Measurements from ENCODE around the gene FOLR1.

The FOLR1 gene

GRCh38 chr11:72224564-72225410 lies 32.8 kb downstream of the FOLR1 start, which contains the start of gene INPPL1:
Gene INPPL1 (plus strand): TSS chr11:72224767. CDS start chr11:72224985, 218 bp downstream.
- DNase-seq: no peak

GRCh38 chr11:72225411-72225951 lies 33.5 kb downstream of the FOLR1 start:
- no peak for DNase-seq

GRCh38 chr11:72226701-72227100 lies 34.8 kb downstream of the FOLR1 start:
- DNase-seq: no peak

GRCh38 chr11:72227316-72228228 lies 35.6 kb downstream of the FOLR1 start:
- DNase-seq: peak; percentile 96

DNA sequence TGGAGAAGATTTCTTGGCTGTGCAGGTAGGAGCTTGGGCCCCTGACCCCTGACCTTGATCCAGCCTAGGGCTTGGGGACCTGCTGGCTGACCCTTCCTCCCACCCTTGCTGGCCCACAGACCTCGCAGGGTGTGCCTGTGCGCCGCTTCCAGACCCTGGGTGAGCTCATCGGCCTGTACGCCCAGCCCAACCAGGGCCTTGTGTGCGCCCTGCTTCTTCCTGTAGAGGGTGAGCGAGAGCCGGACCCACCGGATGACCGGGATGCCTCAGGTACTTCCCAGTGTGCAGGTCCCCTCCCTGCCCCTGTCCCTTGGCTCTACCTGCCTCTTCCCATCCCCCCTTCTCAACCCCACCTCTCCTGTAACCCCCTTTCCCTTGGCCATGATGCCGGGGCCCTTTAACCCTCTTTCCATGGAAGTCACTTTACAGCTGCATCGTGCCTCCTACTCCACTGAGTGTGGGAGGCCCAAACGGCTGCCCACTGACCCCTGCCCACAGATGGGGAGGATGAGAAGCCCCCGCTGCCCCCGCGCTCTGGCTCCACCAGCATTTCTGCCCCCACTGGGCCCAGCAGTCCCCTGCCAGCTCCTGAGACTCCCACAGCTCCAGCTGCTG lies 36.4 kb downstream of the FOLR1 start:
- no peak for DNase-seq

- no peak for DNase-seq
These were observed 36.9 kb downstream of the FOLR1 start for GRCh38 chr11:72228844-72229231.

DNA sequence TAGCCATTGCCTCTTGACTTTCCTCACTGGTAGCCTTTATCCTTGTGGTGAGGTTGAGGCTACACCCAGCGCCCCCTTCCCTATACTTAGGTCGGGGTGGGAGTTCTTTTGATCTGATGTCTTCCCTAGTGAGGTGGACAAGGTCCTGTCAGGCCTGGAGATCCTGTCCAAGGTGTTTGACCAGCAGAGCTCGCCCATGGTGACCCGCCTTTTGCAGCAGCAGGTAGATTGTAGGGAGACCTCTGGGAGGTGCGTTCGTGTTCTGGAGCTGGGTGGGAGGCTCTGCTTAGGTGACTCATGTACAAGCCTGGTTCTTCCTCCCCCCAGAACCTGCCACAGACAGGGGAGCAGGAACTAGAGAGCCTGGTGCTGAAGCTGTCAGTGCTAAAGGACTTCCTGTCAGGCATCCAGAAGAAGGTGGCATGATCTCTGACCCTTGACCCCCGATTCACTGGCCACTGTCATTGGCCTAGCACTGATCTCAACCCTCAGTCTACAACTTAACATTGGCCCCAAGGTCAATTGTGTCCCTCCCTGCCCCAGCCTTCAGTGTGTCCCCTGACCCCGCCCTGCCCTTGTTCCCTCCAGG lies 37.5 kb downstream of the FOLR1 start:
- DNase-seq: no peak

DNA sequence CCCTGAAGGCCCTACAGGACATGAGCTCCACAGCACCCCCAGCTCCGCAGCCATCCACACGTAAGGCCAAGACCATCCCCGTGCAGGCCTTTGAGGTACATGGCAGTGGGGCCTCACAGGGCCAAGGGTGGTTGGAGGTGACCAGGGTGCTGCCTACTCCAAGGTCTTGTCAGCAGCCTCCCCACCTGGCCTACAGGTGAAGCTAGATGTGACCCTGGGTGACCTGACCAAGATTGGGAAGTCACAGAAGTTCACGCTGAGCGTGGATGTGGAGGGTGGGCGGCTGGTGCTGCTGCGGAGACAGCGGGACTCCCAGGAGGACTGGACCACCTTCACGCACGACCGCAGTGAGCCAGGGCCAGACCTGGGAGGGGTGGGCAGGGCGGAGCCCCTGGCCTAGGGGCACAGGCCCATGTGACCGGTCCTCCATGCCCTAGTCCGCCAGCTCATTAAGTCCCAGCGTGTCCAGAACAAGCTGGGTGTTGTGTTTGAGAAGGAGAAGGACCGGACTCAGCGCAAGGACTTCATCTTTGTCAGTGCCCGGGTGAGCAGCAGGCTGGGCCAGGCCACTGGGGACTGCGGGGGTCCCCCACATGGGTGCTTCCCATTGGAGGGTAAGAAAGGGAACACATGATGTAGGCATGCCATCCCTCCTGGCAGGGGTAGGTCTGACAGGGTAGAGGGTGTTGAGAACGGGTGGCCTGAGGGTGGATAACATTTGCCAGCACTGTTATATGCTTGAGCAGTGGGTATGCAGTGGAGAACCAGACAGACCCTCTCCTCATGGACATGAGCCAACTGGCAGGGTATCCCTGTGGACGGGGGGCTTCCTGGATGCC lies 38.2 kb downstream of the FOLR1 start:
- DNase-seq: no peak

- DNase-seq: no peak
These were observed 38.9 kb downstream of the FOLR1 start for GRCh38 chr11:72230764-72231365.

DNA sequence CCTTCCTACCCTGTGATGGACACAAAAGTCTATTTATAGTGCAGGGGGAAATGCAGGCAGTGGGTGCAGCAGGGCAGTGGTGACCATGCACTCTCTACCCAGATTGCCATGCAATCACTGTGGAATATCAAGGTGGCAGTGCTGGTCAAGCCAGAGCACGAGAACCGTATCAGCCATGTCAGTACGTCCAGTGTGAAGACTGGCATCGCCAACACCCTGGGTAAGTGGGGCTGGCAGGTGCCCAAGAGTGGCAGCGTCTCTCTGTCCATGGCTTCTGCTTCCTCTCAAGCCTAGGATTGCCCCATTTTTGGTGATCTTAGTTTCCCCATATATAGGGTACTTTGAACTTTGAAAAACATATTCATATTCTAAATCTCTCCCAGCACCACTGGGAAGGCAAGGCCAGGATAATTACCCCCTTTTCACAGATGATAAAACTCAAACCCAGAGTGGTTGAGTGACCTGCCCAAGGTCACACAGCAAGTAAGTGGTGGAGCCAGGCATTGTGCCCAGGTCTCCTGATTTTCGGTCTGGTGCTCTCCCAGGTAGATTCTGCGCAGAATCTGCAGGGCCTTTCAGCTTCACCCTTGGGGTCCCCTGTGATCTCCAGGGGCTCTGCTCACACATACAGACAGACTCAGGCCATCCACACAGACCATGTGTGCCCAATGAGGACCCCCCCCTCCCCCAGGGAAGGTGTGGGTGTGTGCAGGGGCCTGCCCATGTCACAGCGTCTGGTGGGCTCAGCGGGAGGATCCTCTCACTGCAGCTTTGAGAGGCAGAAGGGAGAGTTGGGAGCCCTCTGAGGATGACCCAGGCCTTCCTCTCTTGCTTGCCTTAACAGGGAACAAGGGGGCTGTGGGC lies 39.7 kb downstream of the FOLR1 start:
- no peak for DNase-seq

- no peak for DNase-seq
These were observed 40.5 kb downstream of the FOLR1 start for GRCh38 chr11:72232260-72233055.

- DNase-seq: no peak
These were observed 41.3 kb downstream of the FOLR1 start for GRCh38 chr11:72233056-72233772.

GRCh38 chr11:72233773-72234513 lies 42.0 kb downstream of the FOLR1 start:
- no peak for DNase-seq

GRCh38 chr11:72234514-72234830 lies 42.5 kb downstream of the FOLR1 start:
- DNase-seq: no peak

DNA sequence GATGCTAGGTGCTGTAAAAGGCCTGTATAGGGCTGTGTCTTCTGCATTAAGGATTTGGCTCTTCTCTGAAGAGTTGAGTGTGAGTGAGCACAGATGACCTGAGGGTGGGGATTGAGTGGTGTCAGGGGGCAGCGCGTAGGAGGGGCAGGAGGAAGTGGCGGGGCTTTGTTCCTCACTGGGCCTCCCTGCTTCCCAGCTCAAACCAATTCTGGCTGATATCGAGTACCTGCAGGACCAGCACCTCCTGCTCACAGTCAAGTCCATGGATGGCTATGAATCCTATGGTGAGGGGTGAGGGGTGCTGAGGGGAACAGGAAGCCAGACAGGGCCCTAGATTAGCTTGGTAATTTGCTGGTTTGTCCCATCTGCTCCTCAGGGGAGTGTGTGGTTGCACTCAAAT lies 43.0 kb downstream of the FOLR1 start:
- DNase-seq: no peak

GRCh38 chr11:72235351-72236057 lies 43.6 kb downstream of the FOLR1 start:
- DNase-seq: no peak

DNA sequence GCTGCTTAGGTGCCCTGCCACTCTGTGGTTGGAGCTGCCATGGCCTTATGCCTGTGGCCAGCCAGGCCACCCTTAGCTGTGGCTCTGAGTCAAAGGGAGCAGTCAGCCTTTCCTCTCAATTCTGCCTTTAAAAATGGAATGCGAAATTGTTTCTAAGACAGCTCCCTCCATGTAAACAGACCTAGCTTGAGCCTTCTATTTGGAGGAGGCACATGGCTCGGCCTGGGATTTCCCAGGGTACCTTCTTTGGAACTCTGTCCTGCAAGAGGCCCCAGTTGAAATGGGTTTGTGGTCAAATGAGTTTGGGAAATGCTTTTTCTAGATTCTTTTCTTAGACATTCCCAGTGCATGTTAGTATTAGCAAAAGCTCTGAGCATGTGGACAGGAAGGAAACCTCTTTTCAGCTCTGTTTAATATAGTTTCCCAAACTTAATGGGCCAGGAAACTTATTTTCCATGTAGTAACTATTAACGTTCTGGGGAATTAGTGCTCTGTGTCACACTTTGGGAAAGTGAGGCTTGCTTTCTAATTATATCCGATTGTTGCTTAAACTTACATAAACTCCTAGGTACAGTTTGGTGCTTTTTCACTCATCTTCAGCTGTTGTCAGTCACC lies 44.2 kb downstream of the FOLR1 start:
- DNase-seq: no peak

Data from SHP77 treated with DMSO at 0.1 percent for 48 hours (cell line).